Measurements from ENCODE around the gene ROR1. TPM values are rescaled to one million over a fixed set of nuclear protein-coding genes. Genes with fewer than 3 reads are reported as not detected.

ROR1 gene
- total RNA-seq, 1 experiment from 2014 or later, result 2.7 TPM

DNA sequence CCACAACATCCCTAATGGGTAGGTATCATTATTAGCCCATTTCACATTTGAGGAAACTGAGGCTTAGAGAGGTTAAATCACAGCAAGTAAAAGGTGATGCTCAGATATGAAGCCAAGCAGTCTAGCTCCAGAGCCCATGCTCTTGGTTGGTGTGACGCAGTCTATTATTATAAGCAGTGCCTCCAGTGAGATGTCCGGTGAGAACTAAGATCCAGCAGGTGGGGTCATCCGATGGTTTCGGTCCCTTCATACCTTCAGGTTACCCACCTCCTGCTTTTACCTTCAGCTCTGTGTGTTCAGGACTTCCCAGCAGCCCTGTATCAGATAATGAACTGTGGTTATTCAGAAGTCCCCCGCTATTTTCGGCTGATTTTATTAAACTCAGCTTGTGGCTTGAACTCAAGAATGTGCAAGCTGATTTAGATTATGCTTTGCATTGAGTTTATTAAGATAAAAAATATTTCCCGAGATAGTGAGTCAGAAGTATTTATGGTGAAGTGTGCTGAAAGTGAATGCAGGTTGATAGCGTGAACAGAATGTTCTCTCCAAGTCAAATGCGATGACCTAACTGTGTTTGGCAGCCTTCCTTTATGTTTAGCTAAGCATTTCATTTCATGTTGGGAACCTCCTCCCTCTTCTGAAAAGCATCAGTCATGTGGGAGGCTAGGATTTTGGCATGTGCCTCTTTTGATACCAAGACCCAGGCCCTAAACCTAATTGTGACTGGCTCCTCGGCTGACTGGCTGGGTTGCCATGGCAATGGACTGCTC, 268.7 kb downstream of the ROR1 start:
- TF ChIP-seq POLR2AphosphoS5 (IDR thresholded peaks at IDR 0.05; ENCODE audit: low read depth, low read length) (no peak), POLR2A (IDR thresholded peaks at IDR 0.05; ENCODE audit: borderline replicate concordance, extremely low read depth, insufficient read depth, insufficient read length) (no peak), FOSL1 (IDR thresholded peaks at IDR 0.05; ENCODE audit: low read depth) (no peak), ELF1 (IDR thresholded peaks at IDR 0.05; ENCODE audit: borderline replicate concordance, low read depth) (no peak), ZFX (IDR thresholded peaks at IDR 0.05) (no peak), EGR1 (IDR thresholded peaks at IDR 0.05; ENCODE audit: low read depth) (no peak), CEBPB (IDR thresholded peaks at IDR 0.05; ENCODE audit: low read depth) (no peak), EZH2phosphoT487 (IDR thresholded peaks at IDR 0.05; ENCODE audit: borderline replicate concordance) (no peak), JUND (IDR thresholded peaks at IDR 0.05) (no peak), SRF (IDR thresholded peaks at IDR 0.05; ENCODE audit: low read depth) (no peak), TCF7L2 (IDR thresholded peaks at IDR 0.05; ENCODE audit: borderline replicate concordance, extremely low read depth, insufficient read depth, insufficient read length) (no peak), SP1 (IDR thresholded peaks at IDR 0.05; ENCODE audit: low read depth) (no peak)
- TF ChIP-seq, protein P1, sequence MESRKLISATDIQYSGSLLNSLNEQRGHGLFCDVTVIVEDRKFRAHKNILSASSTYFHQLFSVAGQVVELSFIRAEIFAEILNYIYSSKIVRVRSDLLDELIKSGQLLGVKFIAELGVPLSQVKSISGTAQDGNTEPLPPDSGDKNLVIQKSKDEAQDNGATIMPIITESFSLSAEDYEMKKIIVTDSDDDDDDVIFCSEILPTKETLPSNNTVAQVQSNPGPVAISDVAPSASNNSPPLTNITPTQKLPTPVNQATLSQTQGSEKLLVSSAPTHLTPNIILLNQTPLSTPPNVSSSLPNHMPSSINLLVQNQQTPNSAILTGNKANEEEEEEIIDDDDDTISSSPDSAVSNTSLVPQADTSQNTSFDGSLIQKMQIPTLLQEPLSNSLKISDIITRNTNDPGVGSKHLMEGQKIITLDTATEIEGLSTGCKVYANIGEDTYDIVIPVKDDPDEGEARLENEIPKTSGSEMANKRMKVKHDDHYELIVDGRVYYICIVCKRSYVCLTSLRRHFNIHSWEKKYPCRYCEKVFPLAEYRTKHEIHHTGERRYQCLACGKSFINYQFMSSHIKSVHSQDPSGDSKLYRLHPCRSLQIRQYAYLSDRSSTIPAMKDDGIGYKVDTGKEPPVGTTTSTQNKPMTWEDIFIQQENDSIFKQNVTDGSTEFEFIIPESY (IDR thresholded peaks at IDR 0.05; ENCODE audit: extremely low read depth, insufficient replicate concordance, low read length), result no peak
- TF ChIP-seq, protein P2, sequence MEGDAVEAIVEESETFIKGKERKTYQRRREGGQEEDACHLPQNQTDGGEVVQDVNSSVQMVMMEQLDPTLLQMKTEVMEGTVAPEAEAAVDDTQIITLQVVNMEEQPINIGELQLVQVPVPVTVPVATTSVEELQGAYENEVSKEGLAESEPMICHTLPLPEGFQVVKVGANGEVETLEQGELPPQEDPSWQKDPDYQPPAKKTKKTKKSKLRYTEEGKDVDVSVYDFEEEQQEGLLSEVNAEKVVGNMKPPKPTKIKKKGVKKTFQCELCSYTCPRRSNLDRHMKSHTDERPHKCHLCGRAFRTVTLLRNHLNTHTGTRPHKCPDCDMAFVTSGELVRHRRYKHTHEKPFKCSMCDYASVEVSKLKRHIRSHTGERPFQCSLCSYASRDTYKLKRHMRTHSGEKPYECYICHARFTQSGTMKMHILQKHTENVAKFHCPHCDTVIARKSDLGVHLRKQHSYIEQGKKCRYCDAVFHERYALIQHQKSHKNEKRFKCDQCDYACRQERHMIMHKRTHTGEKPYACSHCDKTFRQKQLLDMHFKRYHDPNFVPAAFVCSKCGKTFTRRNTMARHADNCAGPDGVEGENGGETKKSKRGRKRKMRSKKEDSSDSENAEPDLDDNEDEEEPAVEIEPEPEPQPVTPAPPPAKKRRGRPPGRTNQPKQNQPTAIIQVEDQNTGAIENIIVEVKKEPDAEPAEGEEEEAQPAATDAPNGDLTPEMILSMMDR (IDR thresholded peaks at IDR 0.05 in 2 of 3, conservative IDR thresholded peaks at IDR 0.05 in 1 of 3; ENCODE audit: borderline replicate concordance in 1 of 3, insufficient read depth in 1 of 3, low read depth in 2 of 3, low read length in 2 of 3), result no peak
- Histone ChIP-seq H3K79me2 (ENCODE audit: insufficient read depth, low read length) (no peaks in the 10 kb centered on the region), H2AFZ (ENCODE audit: low read depth, low read length, poor library complexity, severe bottlenecking) (no peak overlapping the region), H3K4me3 (replicated peaks in 1 of 2; ENCODE audit: low read depth in 1 of 2, low read length in 2 of 2) (no peak overlapping the region), H3K27ac (ENCODE audit: low read depth, low read length) (no peak overlapping the region), H3K9me2 (ENCODE audit: insufficient read depth) (no peaks in the 10 kb centered on the region), H3K36me3 (ENCODE audit: control insufficient read depth in 1 of 2, insufficient read depth in 2 of 2, low read length in 2 of 2) (no peaks in the 10 kb centered on the region), H4K20me1 (ENCODE audit: insufficient read depth) (no peaks in the 10 kb centered on the region), H3K4me2 (ENCODE audit: low read length) (no peak overlapping the region), H3K4me1 (ENCODE audit: control insufficient read depth in 1 of 2, insufficient read depth in 2 of 2, low read length in 2 of 2) (peaks cover 7 to 9% of the 10 kb centered on the region in 2 experiments; a peak in 3 of 4 replicates), H3K9ac (ENCODE audit: low read length) (no peak overlapping the region), H3K9me3 (ENCODE audit: control insufficient read depth in 1 of 2, insufficient read depth in 1 of 2, low read depth in 1 of 2, low read length in 2 of 2) (no peaks in the 10 kb centered on the region), H3K27me3 (ENCODE audit: insufficient read depth, low read length) (no peaks in the 10 kb centered on the region)
- intact Hi-C loops (cut with micrococcal nuclease), result no loop called here
- DNase-seq (ENCODE audit: low read depth, low spot score), result no peak
- POLR2A ChIA-PET, result no interaction called here
- CTCF ChIA-PET, result no interaction called here
- ATAC-seq, result no peak
- RAD21 ChIA-PET (ENCODE audit: low non-redundant PET in 1 of 2, low total read pairs in 2 of 2, uncharacterized antibody in 2 of 2, unreplicated experiment in 2 of 2), result no interaction called here
- no TSS peak for BruUV-seq (replicated peaks)

All from HCT116 (cell line).